Measurements from ENCODE around the gene ZNF503.
"Not testable (repeated sequence)": the region's sequence is repeated elsewhere in the genome, so short reads cannot be mapped to it uniquely, and the experiment has no call there.

Gene ZNF503

DNA sequence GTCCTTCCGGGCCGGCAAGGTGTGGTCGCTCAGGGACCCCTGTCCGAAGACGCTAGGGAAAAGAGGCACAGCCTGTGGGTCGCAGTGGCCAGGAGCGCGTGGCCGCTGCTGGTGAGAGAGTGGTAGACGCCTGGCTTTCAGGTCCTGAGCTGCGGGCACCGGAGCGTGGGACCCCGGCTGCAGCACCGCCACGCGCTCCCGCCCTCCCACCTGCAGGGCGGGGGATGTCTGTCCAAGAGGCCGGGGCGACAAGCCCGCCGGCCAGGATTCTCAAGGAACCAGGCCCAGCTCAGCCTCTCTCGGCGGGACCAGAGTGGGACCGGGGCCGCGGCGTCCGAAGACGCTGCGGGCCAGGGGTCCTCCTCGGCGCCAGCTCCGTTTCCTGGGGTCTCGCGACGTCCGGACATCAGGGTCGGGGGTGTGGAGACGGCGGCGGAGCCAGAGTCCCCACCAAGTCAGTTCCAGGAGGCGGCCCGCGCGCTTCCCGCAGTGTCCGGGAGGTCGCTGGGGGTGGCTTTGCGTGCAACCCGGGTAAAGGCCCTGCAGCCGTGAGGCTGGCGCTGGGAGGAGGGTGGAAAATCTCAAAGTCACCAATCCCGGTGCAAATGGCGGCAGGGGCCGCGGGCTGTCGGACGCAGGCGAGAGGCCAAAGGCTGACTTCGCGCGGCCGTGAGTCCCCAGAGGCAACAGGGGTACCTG lies 5.5 kb downstream of the ZNF503 start:
- peak in 2 of 56 donors; percentile 19 to 33 for DNase-seq

DNA sequence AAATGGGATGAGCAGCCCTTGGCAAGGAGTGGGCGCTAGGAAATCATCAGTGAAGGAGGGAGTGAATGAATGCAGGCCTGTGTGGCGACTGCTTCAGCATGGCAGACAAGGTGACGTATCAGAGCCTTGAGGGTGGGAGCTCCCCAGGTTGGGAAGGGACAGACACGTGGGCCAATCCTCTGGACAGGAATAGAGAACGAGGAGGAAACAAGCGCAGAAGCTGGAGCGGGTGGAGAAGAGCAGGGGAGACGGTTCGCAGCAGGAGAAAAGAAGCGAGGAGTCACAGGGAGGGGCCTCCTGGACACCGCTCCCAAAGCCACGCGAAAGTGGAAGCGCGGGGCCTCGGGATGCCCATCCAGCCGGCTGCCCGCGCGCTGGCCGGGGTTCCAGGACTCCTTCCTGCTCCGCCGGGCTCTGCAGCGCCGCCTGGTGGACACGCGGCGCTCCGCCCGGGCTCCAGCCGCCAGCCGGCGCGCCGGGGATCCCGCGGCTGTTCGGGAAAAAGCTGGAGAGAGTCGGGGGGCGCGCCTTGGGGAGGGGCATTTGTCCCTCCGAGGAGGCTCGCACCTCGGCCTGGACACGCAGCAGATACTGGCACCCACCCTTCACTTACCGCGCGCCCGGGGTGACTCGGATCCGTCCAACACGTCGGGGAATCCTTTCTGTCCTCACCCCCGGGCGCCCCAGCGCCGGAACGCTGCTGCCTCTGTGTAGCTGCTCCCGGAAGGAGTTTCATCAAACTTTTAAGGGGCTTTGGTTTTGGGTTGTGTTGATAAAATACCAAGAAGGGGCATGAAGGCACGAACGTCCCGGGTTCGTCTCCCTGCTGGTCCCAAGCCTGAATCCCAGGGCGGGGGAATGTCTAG lies 6.3 kb downstream of the ZNF503 start:
- peak in 12 of 56 donors; percentile 8 to 66 (median 24) for DNase-seq

DNA sequence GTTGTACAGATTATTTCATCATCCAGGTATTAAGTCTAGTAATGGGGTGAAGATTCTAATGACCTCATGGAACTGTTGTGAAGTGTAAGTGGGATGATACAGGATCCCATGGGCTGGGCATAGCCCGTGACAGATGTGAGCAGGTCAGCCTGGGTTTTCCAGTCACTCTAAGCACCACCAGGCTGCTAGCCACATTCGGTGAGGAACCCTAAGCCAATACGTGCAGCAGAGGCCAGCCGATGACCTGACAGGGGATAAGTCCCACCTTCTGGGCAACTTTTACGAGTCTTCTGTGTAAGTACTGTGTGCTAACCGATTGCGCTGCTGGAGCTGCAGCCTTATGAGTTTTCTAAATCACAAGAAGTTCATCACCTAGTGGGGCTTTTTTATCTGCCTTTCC lies 7.3 kb downstream of the ZNF503 start:
- DNase-seq, result no peak

DNA sequence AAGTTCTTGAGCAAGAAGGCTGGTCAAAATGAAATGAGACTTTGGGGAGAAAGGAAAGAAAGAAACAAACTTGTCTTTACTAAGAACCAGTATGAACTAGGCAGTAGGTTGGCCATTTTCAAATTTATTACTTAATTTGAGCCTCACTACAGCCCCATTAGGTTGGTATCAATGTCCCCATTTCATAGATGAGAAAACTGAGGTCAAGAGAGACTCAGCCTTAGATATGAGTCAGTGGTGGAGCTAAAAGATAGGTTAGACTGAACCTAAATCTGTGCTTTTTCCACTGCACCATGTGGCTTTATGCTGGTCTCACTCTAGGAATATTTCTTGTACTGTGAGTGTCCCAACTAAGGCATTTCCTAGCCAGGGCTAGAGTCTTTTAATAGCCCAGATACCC lies 8.8 kb downstream of the ZNF503 start:
- DNase-seq, result no peak

DNA sequence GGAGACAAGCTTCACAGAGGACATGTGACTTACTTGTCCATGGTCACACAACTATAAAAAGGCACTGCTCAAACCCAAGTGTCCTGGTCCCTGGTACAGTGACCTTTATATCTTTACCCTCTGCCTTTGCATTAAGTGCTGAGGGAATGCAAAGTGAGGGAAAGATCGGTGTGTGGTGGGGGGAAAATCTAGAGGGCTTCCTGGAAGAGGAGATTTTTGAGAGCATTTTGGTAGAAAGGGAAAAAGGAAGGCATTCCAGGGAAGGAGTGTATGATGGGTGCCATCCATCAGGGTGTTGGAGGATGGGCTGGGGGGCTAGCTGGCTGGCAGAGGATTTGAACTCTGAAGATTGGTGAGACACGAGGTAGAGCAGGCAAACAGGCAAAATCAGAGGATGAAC lies 9.3 kb downstream of the ZNF503 start:
- no peak for DNase-seq

DNA sequence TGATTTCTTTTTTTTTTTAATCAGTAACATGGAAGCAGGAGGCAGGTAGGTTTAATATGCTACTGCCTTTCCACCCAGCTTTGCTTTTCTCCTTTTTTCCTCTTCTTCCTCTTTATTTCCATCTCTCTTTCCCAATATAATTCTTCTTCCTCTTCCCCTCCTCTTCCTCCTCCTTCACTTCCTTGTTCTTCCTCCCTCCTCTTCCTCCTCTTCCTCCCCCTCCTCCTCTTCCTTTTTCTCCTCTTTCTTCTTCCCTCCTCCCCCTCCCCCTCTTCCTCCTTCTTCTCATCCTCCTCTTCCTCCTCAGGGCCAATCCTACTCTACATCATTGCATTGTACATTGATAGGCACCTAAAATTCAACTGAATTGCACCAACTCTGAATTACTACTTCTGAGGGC lies 11.4 kb downstream of the ZNF503 start:
- DNase-seq, result no peak

DNA sequence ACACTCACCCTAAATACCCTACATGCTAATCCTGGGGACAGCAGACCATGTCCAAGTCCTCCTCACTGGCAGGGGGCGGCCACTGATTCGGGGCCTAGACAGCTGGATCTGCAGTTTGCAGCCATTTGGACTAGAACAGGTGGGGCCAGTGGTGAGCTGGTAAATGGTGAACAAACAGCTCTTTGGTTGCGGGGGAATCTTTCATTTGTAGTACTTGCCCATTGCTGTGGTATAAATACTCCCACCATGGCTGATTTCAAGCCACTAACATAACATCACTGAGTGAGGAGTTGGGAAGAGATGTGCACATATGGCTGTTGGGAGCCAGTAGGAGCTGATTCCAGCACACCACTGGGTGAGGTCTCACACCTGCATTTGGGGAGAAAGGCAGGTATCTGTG lies 13.5 kb downstream of the ZNF503 start:
- no peak for DNase-seq

DNA sequence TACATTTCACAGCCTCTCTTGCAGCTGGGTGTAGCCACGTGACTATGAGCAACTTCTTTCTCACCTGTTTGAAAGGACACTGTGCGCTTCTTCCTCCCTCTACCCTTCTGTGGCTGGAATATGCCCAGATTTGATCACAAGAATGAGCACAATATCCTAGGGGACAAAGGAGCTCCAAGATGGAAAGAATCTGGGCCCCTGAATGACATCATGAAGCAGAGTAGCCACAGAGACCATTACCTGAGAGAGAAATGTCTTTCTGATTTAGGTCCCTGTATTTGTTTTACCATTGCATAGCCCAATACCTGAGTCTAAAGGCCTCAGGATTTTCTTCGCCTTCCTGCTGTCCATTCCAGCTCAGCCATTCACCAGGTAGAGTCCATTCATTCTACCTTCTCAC lies 15.4 kb downstream of the ZNF503 start:
- no peak for DNase-seq

DNA sequence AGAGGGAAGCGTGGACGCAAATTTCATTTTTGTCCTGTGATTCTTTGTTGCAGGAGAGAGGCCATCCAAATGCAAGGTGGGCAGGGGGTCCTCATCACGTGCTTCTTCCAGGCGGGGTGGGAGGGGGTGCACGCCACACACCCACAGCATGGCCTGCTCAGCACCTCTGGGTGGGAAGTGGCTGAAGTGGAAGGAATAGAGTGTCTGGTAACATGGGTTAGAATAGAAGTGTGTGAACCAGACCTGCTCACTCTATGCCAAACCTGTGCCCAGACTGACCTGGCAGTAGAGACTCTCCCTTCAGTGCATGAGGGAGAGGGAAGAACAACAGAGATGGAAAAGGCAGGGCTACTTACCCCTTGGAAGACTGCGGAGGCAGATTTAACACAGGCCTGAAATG lies 21.7 kb downstream of the ZNF503 start:
- DNase-seq, result no peak

DNA sequence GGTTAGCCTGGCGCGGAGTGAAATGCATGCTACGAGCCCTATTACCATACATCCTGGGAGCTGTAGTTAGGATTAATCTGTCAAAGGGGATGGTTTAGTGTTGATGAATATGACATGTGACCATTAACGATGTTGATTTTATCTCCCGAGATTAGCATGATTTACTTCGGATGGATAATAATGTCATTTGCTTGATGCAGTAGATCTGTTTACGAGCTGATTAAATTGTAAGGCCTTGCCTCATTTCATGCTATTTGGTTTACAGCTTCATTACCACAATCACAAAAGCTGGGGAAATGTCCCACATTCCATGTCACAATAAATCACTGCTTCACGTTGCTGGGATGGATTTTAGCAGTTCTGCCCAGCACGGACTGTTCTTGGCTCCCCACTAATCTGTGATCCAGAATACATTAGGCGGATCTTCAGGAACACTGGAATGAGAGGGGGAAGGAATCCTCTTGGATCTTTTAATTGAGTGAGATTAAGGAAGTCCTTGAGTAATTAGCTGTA lies 22.3 kb downstream of the ZNF503 start:
- no peak for DNase-seq

DNA sequence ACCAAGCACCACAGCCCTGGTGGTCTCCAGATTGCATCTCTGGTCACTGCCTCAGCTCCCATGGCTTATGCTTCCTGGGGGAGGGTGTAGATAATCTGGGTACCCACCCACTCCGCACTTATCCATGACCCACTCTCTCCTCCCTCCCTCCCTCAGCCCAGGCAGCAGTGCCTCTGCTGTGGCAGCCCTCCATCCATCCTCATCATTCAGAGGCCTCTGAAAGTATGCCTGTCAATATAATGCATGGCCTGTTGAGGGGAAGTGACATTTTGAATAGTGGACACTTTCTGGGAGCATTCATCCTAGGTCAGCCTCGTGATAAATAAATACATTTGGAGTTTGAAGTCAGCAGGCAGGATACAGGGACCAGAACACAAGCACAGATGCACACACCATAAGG lies 23.2 kb downstream of the ZNF503 start:
- DNase-seq, result no peak

DNA sequence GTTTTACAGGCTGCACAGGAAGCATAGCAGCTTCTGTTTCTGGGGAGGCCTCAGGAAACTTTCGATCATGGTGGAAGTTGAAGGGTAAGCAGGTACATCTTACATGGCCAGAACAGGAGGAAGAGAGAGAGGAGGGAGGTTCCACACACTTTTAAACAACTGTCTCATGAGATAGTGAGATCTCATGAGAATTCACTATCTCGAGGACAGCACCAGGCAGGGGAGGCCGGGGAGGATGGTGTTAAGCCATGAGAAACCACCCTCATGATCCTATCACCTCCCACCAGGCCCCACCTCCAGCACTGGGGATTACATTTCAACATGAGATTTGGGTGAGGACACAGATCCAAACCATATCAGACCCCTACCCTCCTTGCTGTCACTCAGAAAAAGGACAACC lies 23.7 kb downstream of the ZNF503 start:
- no peak for DNase-seq

DNA sequence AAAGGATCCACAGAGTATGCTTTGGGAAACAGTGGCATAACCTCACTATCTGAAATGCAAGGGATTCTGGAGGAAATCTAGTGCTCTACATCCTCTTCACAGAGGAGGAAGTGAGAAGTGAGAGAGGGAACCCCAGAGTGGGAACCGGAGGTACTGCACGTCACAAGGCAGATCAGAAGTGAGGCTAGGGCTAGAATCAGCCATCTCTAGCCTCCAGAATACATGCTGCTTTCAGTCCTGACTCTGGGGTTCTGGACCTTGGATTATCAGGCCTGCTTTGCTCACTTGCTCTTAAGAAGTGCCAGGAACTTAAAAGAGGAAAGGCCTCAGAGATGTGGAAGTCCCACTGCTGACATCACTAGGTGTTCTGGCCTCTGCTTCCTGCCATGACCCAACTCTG lies 25.7 kb downstream of the ZNF503 start:
- peak in 7 of 56 donors; percentile 12 to 42 (median 20) for DNase-seq

DNA sequence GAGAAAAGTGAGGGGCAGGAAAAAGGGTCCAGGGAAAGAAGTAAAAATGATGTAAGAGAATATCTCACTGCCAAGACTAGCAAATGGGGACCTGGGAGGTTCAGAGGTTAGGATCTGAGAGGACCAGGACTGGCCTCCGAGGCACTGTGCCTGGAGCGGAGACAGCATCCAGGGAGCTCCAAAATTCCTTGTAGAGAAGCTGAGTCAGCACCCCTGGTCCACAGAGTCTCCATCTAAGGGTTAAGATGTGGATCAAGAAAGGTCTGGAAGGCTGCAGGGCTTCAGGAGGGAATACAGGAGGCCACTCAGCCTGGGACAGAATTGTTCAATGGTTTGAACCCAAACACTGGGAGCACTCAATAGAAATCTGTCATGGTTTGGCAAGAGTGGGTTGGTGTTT lies 30.6 kb downstream of the ZNF503 start:
- no peak for DNase-seq

DNA sequence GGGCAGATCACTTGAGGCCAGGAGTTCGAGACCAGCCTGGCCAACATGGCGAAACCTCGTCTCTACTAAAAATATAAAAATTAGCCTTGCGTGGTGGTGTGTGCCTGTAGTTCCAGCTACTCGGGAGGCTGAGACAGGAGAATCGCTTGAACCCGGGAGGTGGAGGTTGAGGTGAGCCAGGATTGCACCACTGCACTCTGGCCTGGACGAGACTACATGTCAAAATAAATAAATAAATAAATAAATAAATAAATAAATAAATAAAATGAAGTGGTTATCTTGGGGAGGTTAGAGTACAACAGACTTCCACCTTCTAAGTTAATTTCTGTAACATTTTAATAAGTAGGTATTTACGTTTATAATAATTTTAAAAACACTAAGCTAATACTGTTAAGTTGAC lies 31.7 kb downstream of the ZNF503 start:
- DNase-seq, result not testable (repeated sequence)

DNA sequence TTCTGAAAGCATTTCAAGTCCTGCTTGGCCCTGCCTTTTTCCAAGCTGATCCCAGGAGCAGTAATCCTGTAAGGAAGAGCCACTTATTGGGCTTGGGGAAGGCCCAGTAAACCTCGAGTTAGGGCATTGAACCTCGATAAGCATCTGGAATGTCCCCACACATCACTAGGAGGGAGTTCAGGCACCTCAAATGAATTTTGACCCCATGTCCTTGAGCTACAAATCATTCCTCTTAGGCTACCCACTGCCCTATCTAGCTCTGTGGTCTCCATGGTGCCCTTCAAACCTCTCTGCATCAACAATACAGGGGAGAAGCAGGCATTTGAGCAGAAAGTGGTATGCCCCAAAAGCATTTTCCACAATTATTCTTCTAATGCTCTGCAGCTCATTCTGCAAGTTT lies 33.7 kb downstream of the ZNF503 start:
- no peak for DNase-seq

DNA sequence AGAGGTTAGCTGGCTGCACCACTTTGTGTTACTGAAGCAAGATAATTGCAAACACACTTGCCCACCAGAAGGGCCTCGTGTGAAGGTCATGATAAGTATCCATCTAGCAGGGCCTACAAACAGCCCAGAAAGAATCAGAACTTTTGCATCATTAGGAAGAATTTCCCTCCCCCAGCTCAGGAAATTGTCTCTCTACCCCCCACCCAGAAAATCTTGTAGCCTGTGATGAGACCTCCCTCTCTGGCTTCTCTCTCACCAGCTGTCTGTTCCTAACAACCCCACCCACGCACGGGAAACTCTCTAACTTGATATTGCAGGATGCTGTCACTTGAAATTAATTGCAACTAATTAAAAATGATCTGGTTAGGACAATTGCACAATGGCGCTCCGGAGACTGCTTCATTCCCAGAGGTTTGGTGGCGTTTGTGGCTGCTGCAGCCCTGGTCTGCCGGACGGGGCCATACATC lies 34.5 kb downstream of the ZNF503 start:
- DNase-seq, result no peak

DNA sequence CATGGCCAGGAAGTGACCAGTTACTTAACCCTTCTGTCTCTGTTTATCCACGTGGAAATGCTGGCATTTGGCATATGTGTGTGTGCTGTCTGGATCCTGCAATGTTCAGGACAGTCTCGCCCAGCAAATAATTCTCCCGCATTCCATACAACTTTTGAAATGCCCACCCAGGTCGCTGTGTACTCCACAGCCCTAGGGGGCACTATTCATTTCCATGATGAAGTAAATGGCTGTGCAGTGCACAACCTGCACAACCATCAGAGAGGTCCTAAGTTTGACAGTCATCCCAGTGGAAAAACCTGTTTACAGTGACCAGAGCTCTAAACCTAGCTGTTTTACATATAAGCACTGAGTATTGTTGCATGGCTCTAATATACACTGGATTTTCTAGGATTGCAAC lies 38.1 kb downstream of the ZNF503 start:
- no peak for DNase-seq

DNA sequence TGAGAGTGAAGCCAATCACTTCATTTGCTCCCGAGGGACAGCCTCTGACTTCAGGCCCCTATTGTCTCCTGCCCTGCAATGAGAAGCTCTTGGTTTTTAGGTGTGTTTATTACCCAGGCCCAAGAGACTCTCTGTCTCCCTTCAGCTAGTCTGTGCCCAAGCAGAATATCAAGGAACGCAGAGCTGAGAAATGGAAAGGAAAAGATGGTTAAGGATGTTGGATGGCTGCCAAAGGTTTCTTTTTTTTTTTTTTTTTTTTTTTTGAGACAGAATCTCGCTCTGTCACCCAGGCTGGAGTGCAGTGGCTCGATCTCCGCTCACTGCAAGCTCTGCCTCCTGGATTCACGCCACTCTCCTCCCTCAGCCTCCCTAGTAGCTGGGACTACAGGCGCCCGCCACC lies 41.7 kb downstream of the ZNF503 start:
- DNase-seq, result not testable (repeated sequence)

DNA sequence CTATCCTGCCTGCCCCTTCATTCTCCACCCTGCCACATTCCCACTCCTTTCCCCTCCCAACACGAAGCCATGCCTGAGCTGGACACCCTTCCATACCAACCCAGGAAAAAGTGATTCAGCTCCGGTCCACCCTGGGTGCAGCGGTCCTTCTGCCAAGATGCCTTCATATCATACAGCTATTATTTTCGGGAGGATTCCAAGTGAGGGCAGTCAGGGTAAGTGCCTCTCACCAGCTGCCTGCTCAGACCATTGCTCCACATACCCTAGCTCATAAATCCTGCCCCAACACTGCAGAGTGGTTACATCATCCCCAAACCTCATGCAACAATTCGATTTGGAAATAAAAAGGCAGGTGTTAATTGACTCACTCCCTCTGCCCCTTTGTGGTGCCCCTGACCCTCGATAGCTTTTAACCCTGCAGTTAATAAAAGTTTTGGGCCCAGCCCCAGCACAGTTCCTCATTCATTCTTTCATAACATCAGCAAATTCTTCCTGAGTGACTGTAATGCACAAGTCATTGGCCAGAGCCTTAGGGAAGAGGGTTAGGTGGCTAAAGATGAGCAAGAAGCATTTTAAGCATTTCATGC lies 42.6 kb downstream of the ZNF503 start:
- no peak for DNase-seq

DNA sequence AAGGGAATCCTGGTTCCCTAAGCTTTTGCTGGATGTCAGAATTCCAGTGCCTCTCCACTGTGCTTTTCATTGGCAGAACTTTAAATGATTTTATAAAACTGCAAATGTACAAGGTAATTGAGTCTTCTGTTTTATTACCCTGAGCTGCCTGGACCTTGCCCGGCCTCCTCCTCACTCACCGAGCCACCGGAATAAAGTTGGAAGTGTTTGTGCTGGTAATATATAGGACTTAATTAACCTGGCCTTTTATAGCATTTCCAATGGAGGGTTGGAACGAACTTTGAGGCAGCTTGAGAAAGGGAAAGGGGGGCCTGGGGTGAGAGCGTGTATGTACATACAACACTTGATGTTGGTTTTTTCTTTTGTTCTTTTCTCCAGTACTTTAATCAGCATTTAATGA lies 43.4 kb downstream of the ZNF503 start:
- no peak for DNase-seq

DNA sequence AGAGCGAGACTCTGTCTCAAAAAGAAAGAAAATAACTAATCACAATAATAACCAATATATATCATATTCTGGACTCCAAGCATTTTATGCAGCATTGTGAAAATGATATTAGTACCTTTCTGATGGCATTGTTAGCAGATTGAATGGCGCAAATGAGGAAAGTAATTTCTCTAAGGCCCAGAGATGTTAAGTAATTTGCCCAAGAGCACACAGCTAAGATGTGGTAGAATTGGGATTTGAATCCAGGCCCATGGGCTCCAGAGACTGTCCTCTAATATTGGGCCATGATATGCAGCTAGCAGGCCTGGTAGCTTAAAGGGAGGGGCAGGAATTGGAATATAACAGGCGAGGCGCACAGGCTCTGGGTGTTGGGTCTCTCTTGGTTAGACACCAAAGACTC lies 44.1 kb downstream of the ZNF503 start:
- DNase-seq, result no peak
